Ovary (tissue), 3 donors: Measurements from ENCODE around the gene DOP1B.

Experiments used
- POLR2A ChIP-seq: fragments of 450-650 bp; IDR thresholded peaks from one replicate; pipeline ENCODE4 v1.6.1; 2017; ENCODE audit warnings: antibody characterized with exemption, mild to moderate bottlenecking, moderate library complexity
- TF ChIP-seq, protein P1 (sequence below), 3 donors: fragments of 450-650 bp in 2 of 3; fragments of 200-600 bp in 1 of 3; IDR thresholded peaks; one replicate each; pipeline versions ENCODE4 v1.5.1 to v1.8.0; 2016 to 2022; ENCODE audit warnings: antibody characterized with exemption in 3 of 3, mild to moderate bottlenecking in 1 of 3
- donor health status: DM: no; HTN: no; CAD: no.

- TF ChIP-seq, protein P1, sequence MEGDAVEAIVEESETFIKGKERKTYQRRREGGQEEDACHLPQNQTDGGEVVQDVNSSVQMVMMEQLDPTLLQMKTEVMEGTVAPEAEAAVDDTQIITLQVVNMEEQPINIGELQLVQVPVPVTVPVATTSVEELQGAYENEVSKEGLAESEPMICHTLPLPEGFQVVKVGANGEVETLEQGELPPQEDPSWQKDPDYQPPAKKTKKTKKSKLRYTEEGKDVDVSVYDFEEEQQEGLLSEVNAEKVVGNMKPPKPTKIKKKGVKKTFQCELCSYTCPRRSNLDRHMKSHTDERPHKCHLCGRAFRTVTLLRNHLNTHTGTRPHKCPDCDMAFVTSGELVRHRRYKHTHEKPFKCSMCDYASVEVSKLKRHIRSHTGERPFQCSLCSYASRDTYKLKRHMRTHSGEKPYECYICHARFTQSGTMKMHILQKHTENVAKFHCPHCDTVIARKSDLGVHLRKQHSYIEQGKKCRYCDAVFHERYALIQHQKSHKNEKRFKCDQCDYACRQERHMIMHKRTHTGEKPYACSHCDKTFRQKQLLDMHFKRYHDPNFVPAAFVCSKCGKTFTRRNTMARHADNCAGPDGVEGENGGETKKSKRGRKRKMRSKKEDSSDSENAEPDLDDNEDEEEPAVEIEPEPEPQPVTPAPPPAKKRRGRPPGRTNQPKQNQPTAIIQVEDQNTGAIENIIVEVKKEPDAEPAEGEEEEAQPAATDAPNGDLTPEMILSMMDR (IDR thresholded peaks at IDR 0.05) = no peak
- TF ChIP-seq POLR2A = no peak
Observed at GRCh38 chr21:36167541-36167940, 10.9 kb downstream of the DOP1B start.
